SK-N-SH (cell line): ENCODE data around the gene TAF11L13.
"Not testable (repeated sequence)": the region's sequence is repeated elsewhere in the genome, so short reads cannot be mapped to it uniquely, and the experiment has no call there.

Experiments used
- CTCF ChIP-seq: fragments of 200-600 bp; sonication (generic); IDR thresholded peaks from 2 replicates; pipeline ENCODE4 v1.6.1; 2017; ENCODE audit warnings: antibody characterized with exemption, mild to moderate bottlenecking, moderate library complexity
- EP300 ChIP-seq, 2 experiments: IDR thresholded peaks; 2 replicates each; pipeline versions ENCODE4 v1.4.0 to v1.6.1; 2012; ENCODE audit warnings: borderline replicate concordance in 1 of 2, low read depth in 1 of 2, low read length in 1 of 2
- RXRA ChIP-seq: IDR thresholded peaks from 2 replicates; pipeline ENCODE4 v1.4.0; 2012; ENCODE audit warnings: low read depth, mild to moderate bottlenecking, borderline replicate concordance
- TAF1 ChIP-seq: IDR thresholded peaks from 2 replicates; pipeline ENCODE4 v1.6.1; 2012; ENCODE audit warnings: low read depth, mild to moderate bottlenecking, low read length, moderate library complexity, borderline replicate concordance

GRCh38 chr5:17655201-17655759 lies 23.4 kb downstream of the TAF11L13 start:
- TF ChIP-seq CTCF; RXRA; TAF1; EP300 (IDR thresholded peaks at IDR 0.05; ENCODE audit: borderline replicate concordance in 1 of 2, low read depth in 1 of 2, low read length in 1 of 2): not testable (repeated sequence)
